Stimulated activated CD4-positive, alpha-beta T cell treated with anti-CD3 and anti-CD28 coated beads, Interleukin-4, amount 100 ng/mL, for 48 hours (primary cell): ENCODE measurements around the gene NWD2.

Experiments
- DNase-seq, 2 donors: peaks; one replicate each; pipeline ENCODE4 v3.0.0-alpha.2; 2020; ENCODE audit warnings: low read depth in 2 of 2

NWD2 gene

DNA sequence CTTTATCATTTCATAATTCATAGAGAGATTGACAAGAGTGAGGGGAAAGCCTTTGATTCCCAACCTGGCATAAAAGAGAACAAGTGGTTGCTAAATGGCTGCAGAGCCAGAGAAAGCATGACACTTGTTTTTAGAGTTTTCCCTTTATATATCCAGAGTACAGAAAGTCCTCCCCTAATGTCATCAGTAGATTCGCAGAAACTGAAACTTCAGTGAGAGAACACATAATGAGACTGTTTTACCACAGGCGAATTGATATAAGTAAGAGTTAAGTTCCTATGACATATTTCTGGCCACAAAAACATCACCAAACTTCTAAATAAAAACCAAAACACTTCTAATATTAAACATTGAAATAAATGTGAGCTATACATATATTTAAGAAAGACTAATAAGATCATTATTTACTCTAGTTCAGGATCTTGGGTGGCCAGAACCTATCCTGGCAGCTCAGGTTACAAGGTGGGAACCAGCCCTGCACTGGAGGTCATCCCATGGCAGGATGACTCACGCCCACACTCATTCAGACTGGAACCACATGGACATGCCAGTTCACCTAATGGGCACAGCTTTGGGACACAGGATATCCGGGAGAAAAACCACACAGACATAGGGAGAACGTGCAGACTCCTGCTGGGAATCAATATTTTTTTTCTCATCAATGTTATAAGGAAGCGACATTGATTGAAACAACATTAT, 35.5 kb downstream of the NWD2 start:
- DNase-seq, result no peak

- DNase-seq, result no peak
Measured at GRCh38 chr4:37299468-37299867, 54.9 kb downstream of the NWD2 start.

DNA sequence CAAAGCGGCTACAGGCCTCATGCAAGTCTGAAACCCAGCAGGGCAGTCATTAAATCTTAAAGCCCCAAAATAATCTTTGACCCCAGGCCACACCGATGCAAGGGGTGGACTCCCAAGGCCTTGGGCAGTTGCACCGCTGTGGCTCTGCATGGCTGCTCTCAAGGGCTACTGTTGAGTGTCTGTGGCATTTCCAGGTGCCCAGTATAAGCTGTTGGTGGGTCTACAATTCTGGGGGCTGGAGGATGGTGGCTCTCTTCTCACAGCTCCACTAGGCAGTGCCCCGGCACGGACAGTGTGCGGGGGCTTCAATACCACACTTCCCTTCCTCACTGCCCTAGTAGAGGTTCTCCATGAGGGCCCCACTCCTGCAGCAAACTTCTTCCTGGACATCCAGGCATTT, 60.1 kb downstream of the NWD2 start:
- no peak for DNase-seq

DNA sequence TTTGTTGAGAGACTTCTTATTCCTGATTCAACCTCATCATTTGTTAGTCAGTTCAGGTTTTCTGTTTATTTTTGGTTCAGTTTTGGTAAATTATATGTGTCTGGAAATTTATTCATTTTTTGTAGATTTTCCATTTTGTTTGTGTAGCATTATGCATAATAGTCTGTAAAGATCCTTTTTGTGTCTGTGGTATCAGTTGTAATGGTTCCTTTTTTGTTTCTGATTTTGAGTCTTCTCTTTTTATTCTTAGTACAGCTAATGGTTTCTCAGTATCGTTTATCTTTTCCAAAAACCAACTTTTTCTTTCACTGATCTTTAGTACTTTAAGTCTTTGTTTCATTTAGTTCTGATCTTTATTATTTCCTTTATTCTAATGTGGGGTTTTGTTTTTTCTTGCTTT, 61.4 kb downstream of the NWD2 start:
- no peak for DNase-seq

GRCh38 chr4:37317104-37317643, 72.6 kb downstream of the NWD2 start:
- no peak for DNase-seq

DNA sequence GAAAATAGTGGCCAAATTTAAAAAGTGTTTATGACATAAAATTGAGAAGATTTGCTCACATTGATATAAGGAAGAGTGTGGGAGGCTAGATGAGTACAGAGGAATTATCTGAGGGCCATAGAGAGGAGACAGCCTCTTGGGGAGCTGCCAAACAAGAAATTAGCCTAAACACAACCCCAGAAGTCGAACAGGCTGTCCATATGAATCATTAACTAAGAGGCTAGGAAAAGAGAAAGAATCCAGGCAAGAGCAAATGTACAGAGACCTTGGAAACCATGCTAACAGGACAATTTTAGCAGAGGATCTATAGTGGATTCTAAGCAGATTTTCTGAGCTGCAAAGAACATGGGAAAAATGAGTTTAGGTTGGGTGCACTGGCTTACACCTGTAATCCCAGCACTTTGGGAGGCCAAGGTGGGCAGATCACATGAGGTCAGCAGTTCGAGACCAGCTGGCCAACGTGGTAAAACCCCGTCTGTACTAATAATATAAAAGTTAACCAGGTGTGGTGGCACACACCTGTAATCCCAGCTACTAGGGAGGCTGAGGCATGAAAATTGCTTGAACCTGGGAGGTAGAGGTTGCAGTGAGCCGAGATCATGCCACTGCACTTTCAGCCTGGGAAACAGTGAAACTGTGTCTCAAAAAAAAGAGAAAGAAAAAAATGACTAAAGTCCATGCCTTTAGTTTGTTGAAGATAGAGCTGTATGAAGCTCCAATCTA, 76.1 kb downstream of the NWD2 start:
- DNase-seq, result no peak

GRCh38 chr4:37322122-37322521, 77.6 kb downstream of the NWD2 start:
- DNase-seq, result no peak

DNA sequence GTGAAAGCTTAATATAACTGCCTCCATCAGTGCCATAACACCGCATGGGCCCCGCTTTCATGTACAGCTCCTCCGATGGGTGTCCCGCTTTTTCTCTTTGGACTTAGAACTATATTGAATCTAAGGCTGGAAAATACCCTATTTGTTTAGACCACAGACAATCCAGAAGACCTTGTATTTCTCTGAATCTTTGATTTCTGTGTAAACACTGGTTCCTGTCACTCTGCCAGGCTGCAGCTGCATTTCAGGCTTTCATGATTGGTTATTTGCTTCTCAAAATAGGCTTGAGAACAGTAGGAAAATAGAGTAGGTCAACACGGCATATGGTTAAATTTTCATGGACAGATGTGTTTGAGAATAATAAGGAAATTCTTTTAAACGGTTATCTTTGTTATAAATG, 80.0 kb downstream of the NWD2 start:
- DNase-seq, result no peak

- DNase-seq, result no peak
Measured at GRCh38 chr4:37326852-37327251, 82.3 kb downstream of the NWD2 start.

- DNase-seq, result no peak
Measured at GRCh38 chr4:37338972-37339371, 94.4 kb downstream of the NWD2 start.

DNA sequence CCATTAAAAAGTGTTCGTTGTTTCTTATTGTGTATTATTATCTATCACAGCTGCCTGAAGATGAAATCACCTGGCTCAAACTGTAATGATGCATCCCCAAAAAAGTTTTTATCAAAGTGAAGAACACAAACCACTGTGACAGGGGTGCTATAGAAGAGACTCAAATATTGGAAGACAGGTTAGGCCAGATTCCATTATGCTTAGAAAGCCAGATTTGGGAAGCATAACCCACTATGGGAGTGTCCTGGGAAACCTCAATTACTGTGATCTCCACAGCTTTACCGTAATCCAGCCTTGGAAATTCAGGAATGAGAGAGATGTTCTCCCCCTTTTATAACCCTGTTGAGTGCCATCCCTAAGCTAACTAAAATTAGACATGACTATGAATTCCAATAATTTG, 114.2 kb downstream of the NWD2 start:
- no peak for DNase-seq

DNA sequence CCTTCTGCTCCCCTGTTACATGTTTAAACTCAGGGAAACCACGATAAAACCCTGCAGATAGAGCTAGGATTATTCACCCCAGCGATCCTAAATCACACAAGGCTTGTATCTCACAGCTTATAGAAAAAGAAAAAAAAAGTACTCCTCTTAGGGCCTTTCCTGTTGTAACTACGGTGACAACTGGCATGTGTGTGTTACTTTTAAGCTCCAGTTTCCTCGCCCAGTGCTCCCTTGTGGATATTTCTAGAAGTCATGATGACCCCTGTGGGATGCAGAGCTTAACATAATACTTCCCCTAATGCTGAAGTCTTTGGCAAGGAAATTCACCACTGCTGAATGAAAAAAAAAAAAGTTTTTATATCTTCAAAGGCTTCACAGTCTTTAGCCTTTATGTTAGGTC, 114.7 kb downstream of the NWD2 start:
- no peak for DNase-seq

DNA sequence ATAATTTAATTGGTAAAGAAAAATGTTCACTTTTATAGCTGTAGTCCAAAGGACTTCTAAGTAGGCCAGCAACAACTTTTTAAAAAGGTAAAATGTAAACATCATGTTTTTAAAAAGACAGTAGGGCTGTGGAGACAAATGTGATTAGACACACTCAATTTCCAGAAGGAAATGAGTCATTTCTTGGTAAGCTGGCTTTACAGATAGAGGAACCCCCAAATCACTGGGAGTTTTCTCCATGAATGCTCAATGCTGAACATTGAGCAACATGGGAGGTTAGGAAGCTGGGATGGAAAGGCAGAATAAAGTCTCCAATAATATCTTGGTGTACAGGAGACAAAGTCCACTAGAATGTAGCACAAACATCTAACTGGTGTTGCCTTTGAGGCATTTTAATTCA, 121.3 kb downstream of the NWD2 start:
- DNase-seq, result no peak

DNA sequence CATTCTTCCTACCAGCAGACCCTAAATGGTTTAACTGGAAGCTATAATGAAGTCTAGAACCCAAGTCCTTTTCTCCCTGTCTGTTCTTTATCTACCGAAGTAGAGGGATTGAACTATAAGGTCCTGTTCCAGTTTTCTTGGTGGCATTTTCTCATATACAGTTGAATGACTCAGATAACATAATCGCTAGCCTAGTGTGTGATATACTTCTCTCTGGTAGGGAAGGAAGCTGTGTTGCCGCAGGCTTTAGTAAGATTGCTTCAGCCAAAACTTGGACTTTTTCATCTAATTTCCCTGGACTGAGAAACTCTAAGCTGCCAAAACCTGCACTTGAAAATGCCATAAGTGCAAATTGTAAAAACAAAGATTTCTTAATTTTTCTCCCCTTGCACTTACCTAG, 123.4 kb downstream of the NWD2 start:
- DNase-seq, result no peak

- no peak for DNase-seq
Measured at GRCh38 chr4:37370052-37370451, 125.5 kb downstream of the NWD2 start.

- DNase-seq, result no peak
Measured at GRCh38 chr4:37381040-37381668, 136.6 kb downstream of the NWD2 start.

GRCh38 chr4:37383579-37384229, 139.2 kb downstream of the NWD2 start:
- no peak for DNase-seq

- no peak for DNase-seq
Measured at GRCh38 chr4:37385424-37385823, 140.9 kb downstream of the NWD2 start.

DNA sequence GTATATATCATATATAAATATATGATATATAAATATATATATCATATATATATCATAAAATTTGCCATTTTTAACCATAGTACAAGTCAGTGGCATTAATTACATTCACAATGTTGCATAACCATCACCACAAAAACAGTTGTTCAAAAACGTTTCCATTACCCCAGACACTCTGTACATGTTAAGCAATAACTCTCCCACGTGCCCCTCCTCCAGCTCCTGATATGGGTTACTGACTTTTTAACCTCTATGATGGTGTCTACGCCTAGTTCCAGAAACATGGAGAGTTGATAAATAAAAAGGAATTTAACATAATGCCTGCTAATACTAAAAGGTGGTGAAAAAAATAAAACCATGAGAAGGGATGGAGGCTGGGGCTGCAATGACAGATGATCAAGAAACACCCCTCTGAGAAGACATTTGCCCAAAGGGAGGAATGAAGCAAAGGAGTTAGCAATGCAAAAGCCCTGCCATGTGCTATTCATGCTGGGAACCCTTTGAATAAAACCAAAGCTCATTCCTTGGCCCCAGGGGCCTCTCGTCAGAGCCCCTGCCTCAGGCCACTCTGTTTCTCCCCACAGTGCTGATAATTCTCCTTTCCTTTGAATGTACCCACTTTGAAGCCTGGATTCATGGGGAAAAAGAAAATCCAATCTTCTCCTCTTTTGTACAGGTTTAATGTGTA, 144.3 kb downstream of the NWD2 start:
- DNase-seq, result no peak

DNA sequence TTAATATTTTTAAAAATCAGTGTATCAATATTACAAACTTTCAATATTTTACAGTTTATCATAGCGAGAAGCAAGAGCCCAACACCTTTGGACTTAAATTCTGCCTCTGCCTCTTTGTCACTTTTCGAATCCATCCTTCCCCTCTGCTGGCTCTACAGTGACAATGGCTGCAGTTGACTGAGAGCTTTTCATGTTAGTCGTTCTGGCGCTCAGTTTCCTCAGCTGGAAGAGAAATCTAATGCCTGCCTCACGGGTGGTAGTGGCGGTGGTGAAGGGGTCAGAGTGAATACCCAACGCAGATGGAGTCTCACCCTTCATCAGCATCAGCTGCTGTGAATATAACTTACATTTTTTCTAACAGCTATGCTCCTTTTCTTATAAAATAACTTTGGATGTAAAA, 144.8 kb downstream of the NWD2 start:
- no peak for DNase-seq

DNA sequence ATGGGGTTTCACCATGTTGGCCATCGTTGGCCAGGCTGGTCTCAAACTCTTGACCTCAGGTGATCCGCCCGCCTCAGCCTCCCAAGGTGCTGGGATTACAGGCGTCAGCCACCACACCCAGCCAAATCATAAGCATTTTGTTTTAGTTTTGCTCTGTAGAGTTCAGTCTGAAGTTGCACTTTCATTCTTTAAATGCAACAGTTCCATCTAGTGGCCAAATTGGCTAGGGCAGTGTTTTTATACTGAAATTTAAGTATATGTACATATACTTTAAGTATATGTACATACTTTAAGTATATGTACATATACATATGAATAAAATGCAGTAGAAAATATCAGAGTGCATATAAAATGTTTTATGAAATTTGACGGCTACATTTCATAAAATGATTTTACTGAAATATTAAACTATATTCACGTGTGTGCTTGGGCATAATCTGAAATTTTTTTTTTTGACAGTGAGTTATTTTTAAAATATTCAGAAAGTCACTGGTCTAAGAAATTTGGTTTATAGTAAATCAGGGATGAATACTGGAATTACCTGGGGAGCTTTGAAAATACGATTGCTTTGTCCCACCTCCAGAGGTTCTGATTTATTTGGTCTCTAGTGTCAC, 145.5 kb downstream of the NWD2 start:
- DNase-seq, result no peak
